Loucy (cell line): ENCODE results near the gene VAPB.

Experiments used
- CTCF ChIP-seq: fragments of 200-600 bp; sonication (generic); conservative IDR thresholded peaks from 2 replicates; pipeline ENCODE4 v1.5.1; 2014; ENCODE audit warnings: mild to moderate bottlenecking, antibody characterized with exemption, low read length
- EZH2phosphoT487 ChIP-seq: fragments of 200-600 bp; IDR thresholded peaks from 2 replicates; pipeline ENCODE4 v1.6.1; 2018; ENCODE audit warnings: antibody characterized with exemption, mild to moderate bottlenecking, moderate library complexity, borderline replicate concordance

DNA sequence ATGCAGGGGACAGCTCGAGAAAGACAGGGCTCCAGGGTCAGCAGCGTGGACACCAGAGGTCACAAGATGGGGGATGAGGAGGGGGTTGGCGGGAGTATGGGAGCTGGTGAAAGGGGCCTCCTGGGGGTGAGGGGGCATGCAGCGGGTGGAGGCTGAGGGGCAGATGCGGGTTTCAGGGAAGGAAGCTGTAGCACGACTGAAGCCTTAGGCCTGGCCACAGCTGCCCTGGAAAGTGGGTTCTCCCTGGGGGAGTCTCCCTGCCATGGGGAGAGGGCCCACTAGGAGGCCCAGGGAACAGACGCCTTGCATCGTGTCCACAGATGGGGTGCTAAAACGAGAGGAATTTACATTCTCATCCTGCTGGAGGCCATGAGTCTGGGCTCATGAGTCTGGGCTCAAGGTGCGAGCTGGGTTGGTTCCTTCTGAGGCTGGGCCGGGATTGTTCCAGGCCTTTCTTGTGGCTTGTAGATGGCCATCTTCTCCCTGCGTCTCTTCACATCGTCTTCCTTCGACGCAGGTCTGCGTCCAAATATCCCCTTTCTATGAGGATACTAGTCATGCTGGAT lies 108.1 kb downstream of the VAPB start:
- TF ChIP-seq CTCF (no peak), EZH2phosphoT487 (no peak)
